Hindlimb muscle (tissue), 1 donor: Measurements from ENCODE around the gene SNRPB2. TPM values are rescaled to one million over a fixed set of nuclear protein-coding genes. Genes with fewer than 3 reads are reported as not detected.

ENCODE experiments used
- polyA plus RNA-seq: library from polyadenylated mRNA; unstranded; fragments of 120-200 nt; gene quantifications from one replicate; pipeline ENCODE4 v1.2.1, GENCODE V29; 2013; ENCODE audit not compliant: insufficient read length

SNRPB2 gene
- polyA plus RNA-seq, 1 donor = 60.8 TPM

Other genes with a start within 250 kb of the SNRPB2 start
- 35.1 TPM for gene KIF16B, start 156.6 kb upstream of the SNRPB2 start, polyA plus RNA-seq
- gene OTOR, start 18.3 kb downstream of the SNRPB2 start, polyA plus RNA-seq = not detected